Stimulated activated CD4-positive, alpha-beta T cell treated with anti-CD3 and anti-CD28 coated beads, Interleukin-2, amount 100 ng/mL, for 4 hours (primary cell): ENCODE results near the gene ANKH.

Source experiments
- DNase-seq: peaks from one replicate; pipeline ENCODE4 v3.0.0-alpha.2; 2020; ENCODE audit warnings: low read depth

Gene ANKH

DNA sequence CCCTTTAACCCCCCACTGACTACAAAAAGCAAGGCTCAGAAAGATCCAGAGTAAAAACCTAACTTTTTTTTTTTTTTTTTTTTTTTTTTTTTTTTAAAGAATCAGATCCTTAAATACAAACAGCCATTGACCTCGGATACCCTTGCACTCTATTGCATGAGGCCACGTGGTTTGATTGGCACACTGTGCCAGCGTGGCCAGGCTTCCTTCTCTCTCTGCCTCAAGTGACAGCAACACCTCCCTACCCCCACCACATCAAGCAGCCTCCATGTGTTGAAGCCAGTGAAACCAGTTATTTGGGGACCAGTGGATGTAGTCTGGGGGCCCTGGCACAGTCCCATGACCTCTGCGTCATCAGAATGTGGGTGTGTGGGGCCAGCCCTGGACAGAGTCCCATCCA lies 135.6 kb downstream of the ANKH start:
- no peak for DNase-seq

DNA sequence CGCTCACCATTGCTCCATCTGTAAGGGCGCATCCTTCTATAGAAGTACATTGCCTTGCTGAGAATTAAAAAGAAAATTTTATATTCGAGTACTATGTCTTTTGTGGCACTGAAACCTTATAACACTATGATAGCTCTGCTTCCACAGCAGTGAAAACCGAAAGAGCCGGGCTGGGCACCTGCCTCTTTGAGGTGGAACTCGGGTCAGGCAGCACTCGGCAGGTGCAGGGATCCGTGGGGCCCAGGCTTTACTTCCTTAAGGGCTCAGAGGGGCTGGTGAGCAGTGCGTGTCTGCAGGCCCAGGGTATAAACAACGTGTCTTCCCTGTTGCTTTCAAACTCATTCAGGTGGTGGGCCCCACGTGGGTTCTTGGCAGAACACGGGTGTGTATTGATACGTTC lies 137.2 kb downstream of the ANKH start:
- no peak for DNase-seq

DNA sequence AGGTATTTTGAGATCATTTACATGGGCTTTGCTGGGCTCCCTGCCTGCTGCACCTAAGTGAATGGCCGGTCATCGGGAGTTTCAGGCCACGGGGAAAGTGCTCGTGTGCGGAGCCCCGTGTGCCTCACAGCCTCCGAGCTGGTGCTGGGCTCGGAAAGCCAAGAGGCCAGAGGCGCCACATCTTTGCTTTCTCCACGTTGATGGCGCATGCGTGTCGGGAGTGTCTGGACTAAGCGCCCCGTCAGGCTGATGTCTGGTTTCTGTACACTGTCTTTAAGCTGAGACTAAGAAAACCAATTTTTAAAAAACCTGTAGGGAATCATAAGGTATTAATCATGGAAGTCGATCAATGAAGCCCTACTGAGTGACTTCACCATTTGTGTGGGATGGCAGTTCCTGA lies 137.9 kb downstream of the ANKH start:
- DNase-seq: no peak

DNA sequence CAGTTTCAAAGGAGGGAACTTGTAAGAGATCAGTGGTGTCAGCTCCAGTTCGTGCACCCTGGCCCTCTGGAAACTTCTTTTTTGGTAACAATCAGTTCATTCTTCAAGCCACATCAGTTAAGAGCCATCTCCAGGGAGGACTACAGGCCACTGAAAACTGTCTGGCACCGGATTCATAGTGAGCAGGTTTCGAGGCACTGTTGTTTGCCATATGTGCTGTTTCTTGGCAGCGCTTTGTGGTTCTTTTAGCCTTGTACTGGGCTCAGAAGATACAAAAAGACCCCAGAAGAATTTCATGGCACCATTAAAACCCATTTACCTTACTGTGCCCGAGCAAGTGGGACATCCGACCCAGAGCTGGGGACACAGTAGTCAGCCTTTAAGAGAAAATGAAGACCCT lies 138.6 kb downstream of the ANKH start:
- DNase-seq: no peak

DNA sequence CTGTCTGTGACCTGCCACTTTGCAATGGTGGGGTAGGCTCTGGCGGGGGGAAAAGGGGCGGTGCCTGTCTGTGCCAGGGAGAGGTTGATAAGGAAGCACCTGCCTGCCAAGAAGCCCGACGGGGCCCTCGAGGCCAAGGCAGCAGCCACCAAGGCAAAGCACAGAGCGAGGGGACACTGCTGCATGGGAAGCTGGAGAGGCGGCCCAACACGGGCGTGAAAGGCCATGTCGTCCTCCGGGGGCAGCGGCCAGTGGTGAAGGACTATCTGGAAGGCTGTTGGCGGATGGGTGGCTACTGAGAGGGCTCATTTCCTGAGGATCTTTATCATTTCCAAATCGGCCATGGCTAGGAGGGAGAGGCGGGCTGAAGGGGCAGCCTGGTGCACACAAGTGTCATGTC lies 140.7 kb downstream of the ANKH start:
- DNase-seq: no peak

DNA sequence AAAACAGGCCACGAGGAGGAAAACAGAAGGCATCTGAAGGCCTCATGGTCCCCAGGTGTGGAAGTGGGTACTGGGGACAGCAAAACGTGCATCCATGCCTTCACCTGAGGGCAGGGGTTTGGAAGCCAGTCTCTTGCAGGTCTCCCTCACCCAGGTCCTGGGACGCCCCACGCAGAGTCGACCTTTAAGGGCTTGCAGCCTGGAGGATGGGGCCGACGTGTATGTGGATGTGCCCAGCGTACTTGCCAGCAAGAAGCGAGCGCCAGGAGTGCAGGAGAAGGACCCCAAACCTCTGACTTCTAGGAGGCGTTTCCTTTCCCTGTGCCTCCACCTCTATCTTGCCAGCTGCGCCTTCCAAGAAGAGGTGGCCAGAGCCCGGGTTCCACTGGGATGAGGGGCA lies 141.1 kb downstream of the ANKH start:
- no peak for DNase-seq

DNA sequence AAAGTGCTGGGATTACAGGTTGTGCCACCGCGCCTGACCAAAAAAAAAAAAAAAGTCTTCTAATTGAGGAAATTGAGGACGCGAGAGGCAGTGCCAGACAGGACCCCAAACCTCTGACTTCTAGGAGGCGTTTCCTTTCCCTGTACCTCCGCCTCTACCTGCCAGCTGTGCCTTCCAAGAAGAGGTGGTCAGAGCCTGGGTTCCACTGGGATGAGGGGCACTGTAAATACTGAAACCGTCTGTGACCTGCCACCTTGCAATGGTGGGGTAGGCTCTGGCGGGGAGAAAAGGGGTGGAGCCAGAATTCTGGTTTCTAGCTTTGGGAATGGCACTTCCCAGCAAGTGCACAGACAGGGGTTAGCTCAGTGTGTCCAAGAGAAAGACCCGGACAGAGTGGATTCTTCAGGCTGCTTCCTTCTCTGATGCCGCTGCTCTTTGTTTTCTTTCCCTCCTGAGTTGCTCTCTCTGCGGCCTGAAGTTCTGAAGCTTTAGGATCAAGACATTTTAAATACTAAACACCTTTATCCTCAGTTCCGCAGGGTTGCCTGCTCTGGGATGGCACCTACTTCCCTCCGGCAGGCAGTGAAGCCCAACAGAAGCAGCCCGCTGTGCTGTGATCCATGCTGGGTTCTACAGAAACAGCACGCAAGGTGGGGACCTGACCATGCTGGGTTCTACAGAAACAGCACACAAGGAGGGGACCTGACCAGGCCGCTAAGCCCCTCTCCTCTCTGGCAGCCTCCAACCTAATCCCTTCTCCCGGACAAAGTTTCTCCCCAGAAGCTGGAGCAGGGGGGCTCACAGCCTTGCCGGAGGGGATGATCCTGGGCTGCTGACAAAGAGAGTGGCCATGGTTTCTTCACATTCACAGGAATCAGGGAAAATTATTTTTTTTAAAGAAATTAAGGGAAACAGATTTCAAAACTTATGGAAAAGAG lies 141.9 kb downstream of the ANKH start:
- DNase-seq: no peak

DNA sequence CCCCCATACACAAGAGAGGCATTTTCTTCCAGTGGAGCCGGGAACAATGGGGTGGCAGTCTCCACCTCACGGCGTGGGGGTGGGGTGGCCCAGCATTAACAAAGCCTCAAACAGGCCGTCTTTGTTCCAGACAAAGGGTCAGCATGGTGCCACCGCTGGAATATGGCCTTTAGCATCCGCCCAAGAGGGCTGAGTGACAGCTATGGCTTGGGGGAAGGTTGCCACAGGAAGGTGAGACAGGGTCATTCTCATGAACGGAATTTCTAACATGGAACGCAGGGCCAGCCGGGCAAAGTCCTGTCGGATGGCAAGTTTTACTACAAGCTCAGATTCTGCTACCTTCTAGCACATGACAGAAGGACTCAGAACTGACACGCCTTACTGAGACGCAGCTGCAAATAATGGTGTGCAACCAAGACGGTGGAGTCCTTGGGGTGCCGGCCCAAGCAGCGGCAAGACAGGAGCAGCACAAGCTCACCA lies 143.1 kb downstream of the ANKH start:
- no peak for DNase-seq

DNA sequence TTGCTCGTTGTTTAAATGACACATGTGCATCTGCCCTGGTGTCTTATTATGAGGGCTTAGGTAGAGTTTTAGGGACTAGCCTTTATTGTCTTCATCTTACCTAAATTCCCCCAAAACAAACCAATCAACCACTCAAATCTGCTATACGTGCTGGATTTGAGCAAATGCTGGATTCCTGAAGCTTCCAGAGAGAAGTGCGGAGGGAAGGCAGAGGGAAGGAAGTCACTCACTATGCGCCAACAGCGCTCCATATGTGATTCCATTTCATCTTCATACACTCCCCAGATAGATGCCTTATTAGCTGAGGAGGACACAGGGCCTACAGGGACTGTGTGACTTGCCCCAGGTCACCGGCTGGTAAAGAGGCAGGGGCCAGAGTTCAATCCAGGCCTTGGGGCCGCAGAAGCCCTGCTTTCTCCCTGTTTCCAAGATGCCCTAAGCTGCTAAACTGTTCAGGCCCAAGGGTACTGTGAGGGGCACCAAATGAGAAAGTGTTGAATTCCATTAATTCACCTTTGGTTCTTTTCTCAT lies 143.6 kb downstream of the ANKH start:
- DNase-seq: no peak

DNA sequence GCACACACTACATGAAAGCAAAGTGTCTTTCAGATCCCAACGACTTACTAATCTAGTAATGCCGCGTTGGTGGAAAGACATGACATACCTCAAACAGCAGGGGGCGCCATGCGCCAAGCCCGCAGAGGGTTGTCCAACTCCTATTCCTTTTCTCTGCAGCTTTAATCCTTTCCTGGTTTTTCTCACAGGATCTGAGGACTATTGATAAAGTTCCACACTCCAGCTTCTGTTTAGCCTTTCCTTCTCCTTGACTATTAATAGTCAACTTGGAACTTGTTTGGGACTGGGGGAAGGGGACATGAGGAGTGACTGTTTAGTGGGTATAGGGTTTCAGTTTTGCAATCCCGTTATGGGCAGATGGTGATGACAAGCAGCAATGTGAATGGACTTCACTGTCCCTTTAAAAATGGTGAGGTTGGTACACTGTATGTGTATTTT lies 144.1 kb downstream of the ANKH start:
- DNase-seq: peak; percentile 54

DNA sequence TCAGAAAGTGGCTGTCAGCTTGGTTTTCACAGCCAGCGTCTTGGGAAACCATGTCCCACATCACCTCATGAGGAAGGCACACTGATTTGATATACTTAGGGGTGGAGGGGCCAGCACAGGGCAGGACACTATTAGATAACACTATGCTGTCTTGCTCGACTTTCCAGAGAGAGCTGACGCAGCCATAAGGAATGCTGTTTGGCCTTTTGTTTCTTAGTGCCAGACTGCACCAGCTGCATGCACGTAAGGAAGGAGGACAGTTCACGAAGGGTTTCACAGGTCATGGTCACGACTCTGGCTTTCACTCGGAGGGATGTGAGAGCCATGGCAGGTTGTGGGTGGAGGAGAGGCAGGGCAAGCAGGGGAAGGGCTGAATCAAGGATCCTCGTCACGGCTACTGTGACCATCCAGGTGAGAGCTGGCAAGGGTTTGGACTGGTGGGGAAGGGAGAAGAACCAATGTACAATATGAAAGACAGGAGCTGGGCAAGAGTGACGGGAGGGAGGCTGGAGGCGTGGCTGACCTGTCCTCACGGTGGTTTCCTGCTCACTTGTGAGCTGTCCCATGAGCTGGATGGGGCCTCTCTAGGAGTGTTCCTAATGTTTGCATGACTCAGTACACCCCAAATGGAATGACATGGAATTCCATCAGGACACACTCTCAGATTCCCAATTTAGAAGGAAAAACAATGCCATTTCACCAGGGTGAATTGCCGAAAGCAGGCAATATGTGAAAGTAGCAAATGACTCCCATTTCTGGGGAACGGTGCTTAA lies 145.3 kb downstream of the ANKH start:
- no peak for DNase-seq

DNA sequence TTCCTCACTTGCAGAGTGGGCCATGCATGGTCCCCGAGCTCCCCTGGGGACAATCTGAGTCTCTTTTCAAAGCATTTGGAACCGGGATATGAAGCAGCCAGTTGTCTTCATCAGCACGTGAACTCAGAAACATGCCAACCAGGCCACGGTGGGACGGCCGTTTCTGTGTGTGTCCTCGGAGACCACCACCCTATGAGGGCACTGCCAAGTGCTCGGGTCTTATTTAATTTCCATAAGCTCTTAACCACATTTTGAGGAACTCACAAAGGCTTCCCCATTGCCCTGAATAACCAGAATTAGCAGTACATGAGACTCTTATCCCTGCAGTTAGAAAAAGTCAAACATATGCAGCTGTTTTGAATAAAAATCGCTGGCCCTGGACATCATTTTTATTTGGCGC lies 146.9 kb downstream of the ANKH start:
- DNase-seq: no peak

DNA sequence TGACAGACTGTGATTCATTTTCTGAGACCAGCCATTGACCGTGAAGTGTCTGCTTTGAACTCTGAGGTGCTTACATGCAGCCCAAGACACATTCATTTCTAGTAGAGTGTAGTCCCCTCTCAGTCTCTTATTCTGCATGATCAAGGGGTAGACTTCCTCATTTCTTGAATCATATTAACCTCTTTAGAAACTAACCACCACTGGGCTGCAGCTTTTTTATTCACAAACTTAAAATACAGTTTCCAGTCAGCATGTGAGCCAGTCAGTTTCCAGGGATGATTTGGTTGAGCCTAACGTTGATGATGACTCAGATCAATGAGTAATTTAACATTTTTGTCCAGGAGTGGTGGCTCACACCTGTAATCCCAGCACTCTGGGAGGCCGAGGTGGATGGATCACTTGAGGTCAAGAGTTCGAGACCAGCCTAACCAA lies 147.9 kb downstream of the ANKH start:
- no peak for DNase-seq

DNA sequence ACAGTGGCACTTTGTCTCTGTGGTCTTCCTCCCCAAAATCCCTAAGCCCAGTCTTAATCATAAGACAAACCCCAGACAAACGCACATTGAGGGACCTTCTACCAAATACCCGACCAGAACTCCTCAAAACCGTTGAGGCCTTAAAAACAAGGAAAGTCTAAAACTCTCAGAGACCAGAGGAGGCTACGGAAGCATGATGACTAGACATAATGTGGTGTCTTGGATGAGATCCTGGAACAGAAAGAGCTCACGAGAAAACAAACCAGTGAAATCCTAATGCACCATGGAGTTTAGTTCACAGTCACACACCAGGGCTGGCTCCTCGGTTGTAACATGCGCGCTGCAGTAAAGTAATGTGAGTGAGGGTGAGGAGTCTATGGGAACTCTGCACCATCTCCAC lies 148.7 kb downstream of the ANKH start:
- no peak for DNase-seq

DNA sequence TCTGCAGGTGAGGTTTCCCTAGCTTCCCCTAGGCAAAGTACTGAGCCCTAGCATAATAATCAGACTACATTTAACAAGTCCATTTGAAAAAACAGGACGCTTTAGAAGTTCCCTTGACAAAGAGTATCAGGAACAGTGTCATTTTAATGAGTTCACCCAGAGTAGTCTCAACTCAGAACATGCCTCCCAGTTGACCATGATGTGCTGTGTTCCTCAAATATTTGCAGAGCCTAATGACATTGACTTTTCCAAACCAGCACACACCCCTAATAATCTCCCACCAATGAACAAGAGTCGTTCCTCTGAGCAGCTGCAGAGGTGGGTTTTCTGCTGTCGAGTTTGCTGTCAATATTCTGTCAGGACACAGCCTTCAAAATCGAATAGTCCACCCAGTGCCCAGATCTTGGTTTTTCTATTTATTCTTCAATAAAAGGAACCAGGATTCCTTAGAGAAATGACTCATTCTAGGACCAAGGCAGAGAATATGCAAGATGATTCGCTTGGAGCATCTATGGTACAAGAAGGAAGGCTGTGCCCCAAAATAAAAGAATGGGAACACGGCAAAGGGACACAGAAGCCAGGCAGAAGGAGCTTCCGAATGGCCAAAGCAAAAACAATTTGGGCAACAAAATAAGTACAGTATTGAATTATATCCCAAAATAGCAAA lies 149.5 kb downstream of the ANKH start:
- DNase-seq: no peak

DNA sequence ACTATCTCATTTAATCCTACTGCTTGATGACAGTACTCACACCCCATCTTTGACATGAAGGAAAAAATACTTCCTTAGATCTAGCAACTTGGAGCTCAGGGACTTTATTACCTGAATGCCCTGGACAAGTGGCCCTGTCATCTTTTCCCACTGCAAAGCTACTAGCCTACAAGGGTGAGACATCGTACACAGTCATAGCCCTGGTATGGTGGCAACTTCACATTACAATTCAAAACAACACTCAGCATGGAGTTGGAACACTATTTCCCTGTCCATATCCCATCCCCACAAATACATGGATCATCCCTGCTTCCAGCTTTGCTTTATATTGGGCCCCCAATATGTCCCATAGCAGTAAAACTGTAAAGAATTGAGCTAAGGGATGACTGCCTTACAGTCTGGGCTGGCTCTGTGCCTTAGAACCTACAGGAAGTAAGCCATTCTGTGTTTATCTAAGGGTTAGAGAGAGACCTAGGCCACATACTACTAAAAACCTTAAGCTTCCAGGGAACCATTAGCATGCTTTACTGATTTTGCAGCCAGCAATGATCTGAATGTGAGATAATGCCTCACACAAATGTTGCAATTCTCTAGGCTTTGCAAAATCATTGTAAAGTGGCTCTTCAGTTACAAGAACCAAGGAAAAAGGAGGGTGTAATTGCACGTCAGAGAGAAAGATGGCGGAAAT lies 151.2 kb downstream of the ANKH start:
- DNase-seq: no peak

DNA sequence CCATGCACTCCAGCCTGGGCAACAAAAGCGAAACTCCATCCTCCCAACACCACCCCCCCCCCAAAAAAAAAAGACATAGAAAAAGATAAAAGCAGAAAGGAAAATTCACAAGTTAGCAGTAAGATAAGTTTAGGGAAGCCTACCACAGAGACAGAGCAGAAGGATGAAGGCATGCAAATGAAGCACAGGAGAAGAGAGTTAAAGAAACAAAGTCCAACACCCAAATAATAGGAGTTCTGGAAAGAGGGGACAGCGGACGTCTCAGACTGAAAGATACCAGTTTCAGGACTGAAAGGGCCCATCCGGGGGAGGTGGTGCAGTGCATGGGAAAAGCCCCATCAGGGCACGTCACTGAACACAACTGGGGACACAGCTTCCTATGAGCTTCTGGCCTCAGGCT lies 152.8 kb downstream of the ANKH start:
- DNase-seq: no peak

DNA sequence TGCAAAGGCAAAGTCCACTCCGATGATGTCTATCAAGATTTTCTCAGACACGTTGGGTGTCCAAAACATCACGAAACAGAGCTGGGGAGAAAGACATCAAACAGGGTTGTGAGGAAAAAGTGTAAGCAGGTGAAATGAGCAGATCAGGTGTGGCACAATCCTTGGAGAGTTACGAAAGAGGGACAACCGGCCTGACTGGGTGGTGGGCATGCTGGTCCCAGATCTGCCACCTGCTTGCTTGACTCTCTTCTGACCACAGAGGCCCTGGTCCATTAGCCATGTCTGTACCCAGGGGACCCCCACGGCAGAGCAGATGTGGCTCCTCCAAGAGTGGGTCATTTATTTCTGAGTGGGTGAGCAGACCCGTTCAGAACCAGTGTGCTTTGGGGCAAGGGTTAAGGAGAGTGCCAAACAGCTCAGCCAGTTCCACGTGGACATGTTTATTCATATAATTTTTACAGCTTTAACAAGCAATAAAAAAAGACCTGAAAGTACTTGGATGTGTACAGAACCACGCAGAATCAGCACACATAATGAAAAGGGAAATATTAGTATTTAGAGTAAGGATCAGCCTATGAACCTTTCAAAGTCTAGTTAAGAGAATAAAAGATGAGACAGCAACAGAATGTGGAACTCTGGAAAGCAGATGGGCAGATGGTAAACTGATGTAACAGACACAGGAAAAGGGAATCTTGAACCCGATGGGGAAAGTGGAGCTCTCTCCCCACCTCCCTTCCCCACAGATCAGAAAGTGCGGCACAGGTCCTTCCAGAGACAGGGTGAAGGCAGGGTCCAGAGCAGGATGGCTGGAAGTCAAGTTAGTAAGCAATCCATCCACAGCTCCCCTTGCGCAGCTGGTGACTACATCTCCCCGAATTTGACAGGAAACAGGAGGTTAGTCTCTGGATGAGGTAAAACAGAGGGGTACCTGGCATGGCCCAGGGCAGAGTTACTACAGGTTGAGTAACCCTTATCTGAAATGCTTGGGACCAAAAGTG lies 154.5 kb downstream of the ANKH start:
- DNase-seq: no peak

DNA sequence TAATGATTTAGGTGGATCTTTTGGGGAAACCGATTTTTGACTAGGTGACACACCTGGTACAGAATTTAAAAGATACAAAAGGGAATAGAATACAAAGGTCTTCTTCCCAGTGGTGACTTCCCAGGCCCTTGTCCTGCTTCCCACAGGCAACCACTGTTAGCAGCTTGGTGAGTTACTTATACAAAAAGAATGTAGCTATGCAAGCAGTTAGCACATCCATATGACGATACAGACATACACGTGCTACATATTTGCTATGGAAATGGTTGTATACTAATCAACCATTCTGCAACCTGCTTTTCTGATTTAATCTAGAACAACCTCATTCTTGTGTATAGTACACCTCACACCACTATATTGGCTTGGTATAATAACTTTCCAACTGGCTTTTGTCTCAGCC lies 156.1 kb downstream of the ANKH start:
- no peak for DNase-seq

DNA sequence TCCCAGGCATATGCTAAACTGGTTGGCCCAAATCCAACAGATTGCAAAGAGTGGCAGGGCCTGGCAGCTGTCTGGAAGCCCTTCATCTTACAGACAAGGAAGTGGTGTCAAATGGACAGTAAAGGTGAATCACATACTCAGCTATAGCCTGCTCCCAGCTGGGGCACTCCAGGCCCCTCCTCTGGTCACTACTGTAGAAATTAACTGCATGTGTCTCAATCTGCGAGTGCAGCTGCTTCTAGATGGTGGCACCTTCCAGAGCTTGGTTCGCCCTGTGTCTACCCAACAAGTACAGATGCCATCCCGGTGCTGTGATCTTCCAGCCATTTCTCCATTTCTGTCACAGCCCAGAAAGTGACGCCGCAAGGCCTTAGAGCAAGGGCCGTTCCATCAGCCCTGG lies 156.9 kb downstream of the ANKH start:
- no peak for DNase-seq
